Measurements from ENCODE around the gene ISOC2.

- TF ChIP-seq BHLHE40 (IDR thresholded peaks at IDR 0.05; ENCODE audit: low read length): no peak
- no peak for TF ChIP-seq POLR2AphosphoS5 (IDR thresholded peaks at IDR 0.05; ENCODE audit: control insufficient read depth, insufficient read depth, low read depth, low read length)
- no peak for TF ChIP-seq ZBTB2 (IDR thresholded peaks at IDR 0.05)
- no peak for TF ChIP-seq GATAD2A (IDR thresholded peaks at IDR 0.05)
Observed at GRCh38 chr19:55488986-55489710, 27.7 kb upstream of the ISOC2 start.
